ENCODE measurements around the gene IL17RE. TPM values are rescaled to one million over a fixed set of nuclear protein-coding genes. Genes with fewer than 3 reads are reported as not detected.
"Not testable (repeated sequence)": the region's sequence is repeated elsewhere in the genome, so short reads cannot be mapped to it uniquely, and the experiment has no call there.

Gene IL17RE
- total RNA-seq, 1 donor from 2014 or later: 91.5 TPM

GRCh38 chr3:9934235-9934621 is 31.6 kb downstream of the IL17RE start:
- no peak for DNase-seq (ENCODE audit: low spot score)

- DNase-seq (ENCODE audit: low spot score): no peak
Observed at GRCh38 chr3:9934993-9935392, 32.3 kb downstream of the IL17RE start.

- no peak for DNase-seq (ENCODE audit: low spot score)
Observed at GRCh38 chr3:9935966-9936510, 33.4 kb downstream of the IL17RE start.

GRCh38 chr3:9937486-9938238 is 35.0 kb downstream of the IL17RE start:
- DNase-seq (ENCODE audit: low spot score): no peak

- no peak for DNase-seq (ENCODE audit: low spot score)
Observed at GRCh38 chr3:9938966-9939365, 36.3 kb downstream of the IL17RE start.

- not testable (repeated sequence) for DNase-seq (ENCODE audit: low spot score)
Observed at GRCh38 chr3:9939906-9940305, 37.3 kb downstream of the IL17RE start.

- DNase-seq (ENCODE audit: low spot score): no peak
Observed at GRCh38 chr3:9940746-9941145, 38.1 kb downstream of the IL17RE start.

- no peak for DNase-seq (ENCODE audit: low spot score)
Observed at GRCh38 chr3:9942164-9942563, 39.5 kb downstream of the IL17RE start.

- DNase-seq (ENCODE audit: low spot score): no peak
Observed at GRCh38 chr3:9942934-9943690, 40.5 kb downstream of the IL17RE start.

- DNase-seq (ENCODE audit: low spot score): no peak
Observed at GRCh38 chr3:9944271-9944670, 41.6 kb downstream of the IL17RE start.

GRCh38 chr3:9945358-9945757 is 42.7 kb downstream of the IL17RE start:
- DNase-seq (ENCODE audit: low spot score): no peak

GRCh38 chr3:9946112-9947024 is 43.7 kb downstream of the IL17RE start:
- DNase-seq (ENCODE audit: low spot score): peak; percentile 89

GRCh38 chr3:9947025-9947995 is 44.7 kb downstream of the IL17RE start:
- DNase-seq (ENCODE audit: low spot score): peak; percentile 67

GRCh38 chr3:9948586-9948985 is 45.9 kb downstream of the IL17RE start:
- no peak for DNase-seq (ENCODE audit: low spot score)

GRCh38 chr3:9949115-9949514 is 46.5 kb downstream of the IL17RE start:
- DNase-seq (ENCODE audit: low spot score): no peak

GRCh38 chr3:9949626-9950025 is 47.0 kb downstream of the IL17RE start:
- no peak for DNase-seq (ENCODE audit: low spot score)

- DNase-seq (ENCODE audit: low spot score): no peak
Observed at GRCh38 chr3:9951126-9951525, 48.5 kb downstream of the IL17RE start.

- DNase-seq (ENCODE audit: low spot score): no peak
Observed at GRCh38 chr3:9951598-9951961, 48.9 kb downstream of the IL17RE start.

- DNase-seq (ENCODE audit: low spot score): no peak
Observed at GRCh38 chr3:9951962-9952805, 49.5 kb downstream of the IL17RE start, which contains the start of gene PRRT3. Gene PRRT3 (minus strand): TSS chr3:9952408. CDS start chr3:9950115, 2,293 bp downstream.

GRCh38 chr3:9955067-9955502 is 52.4 kb downstream of the IL17RE start:
- DNase-seq (ENCODE audit: low spot score): no peak

All from mucosa of gallbladder (tissue), 1 donor.